OCI-LY3 (cell line): Measurements from ENCODE around the gene FKBP7.

ENCODE experiments used
- CTCF ChIP-seq: fragments of 200-600, 300-600 bp; sonication (generic); IDR thresholded peaks from 2 replicates; pipeline ENCODE4 v1.5.1; 2014; ENCODE audit warnings: antibody characterized with exemption, low read length, low read depth
- EZH2phosphoT487 ChIP-seq: fragments of 200-600 bp; shearing (Covaris generic); IDR thresholded peaks from 2 replicates; pipeline ENCODE4 v1.6.1; 2018; ENCODE audit warnings: antibody characterized with exemption, mixed run types, low read depth

- TF ChIP-seq CTCF = no peak
- TF ChIP-seq EZH2phosphoT487 = no peak
Measured at GRCh38 chr2:178477443-178478129, 814 bp downstream of the FKBP7 start.
